Natural killer cell (primary cell): ENCODE data around the gene HDAC11. TPM values are rescaled to one million over a fixed set of nuclear protein-coding genes. Genes with fewer than 3 reads are reported as not detected.

ENCODE experiments used
- ATAC-seq, 3 donors: fragments of 150-1000 bp in 2 of 3; fragments of 200-7000 bp in 1 of 3; cut with Tn5 transposase; 1 replicate in 1 of 3; 2 replicates in 2 of 3; pipeline ENCODE4 v1.10.0; 2021; ENCODE audit warnings: mild to moderate bottlenecking in 2 of 3, moderate library complexity in 2 of 3
- DNase-seq, 2 donors: peaks; one replicate each; pipeline versions ENCODE4 v3.0.0 to v3.0.0-alpha.2; 2013 to 2021; ENCODE audit warnings: mixed read lengths in 1 of 2
- H3K27ac ChIP-seq: one replicate; pipeline ENCODE4 v1.5.1; 2013; ENCODE audit warnings: mild to moderate bottlenecking, low read length
- H3K27me3 ChIP-seq: one replicate; pipeline ENCODE4 v1.6.1; 2013; ENCODE audit warnings: low read length; ENCODE audit not compliant: control insufficient read depth, insufficient read depth
- H3K36me3 ChIP-seq: one replicate; pipeline ENCODE4 v1.6.1; 2013; ENCODE audit warnings: low read length; ENCODE audit not compliant: control insufficient read depth, insufficient read depth
- H3K4me1 ChIP-seq: one replicate; pipeline ENCODE4 v1.6.1; 2013; ENCODE audit warnings: low read length; ENCODE audit not compliant: control insufficient read depth, insufficient read depth
- H3K4me3 ChIP-seq: one replicate; pipeline ENCODE4 v1.5.1; 2013; ENCODE audit warnings: low read length
- H3K9me3 ChIP-seq: one replicate; pipeline ENCODE4 v1.6.1; 2013; ENCODE audit warnings: low read length; ENCODE audit not compliant: control insufficient read depth, insufficient read depth
- H3K27ac Mint-ChIP-seq, 2 donors: one replicate each; pipeline ENCODE4 v1.8.0; 2022; ENCODE audit warnings: mild to moderate bottlenecking in 2 of 2, mixed read lengths in 2 of 2, moderate library complexity in 1 of 2
- H3K27me3 Mint-ChIP-seq, 2 donors: one replicate each; pipeline ENCODE4 v1.8.0; 2022; ENCODE audit warnings: low read depth in 2 of 2, mixed read lengths in 2 of 2
- H3K36me3 Mint-ChIP-seq: one replicate; pipeline ENCODE4 v1.8.0; 2022; ENCODE audit warnings: mixed read lengths
- H3K4me1 Mint-ChIP-seq, 2 donors: one replicate each; pipeline ENCODE4 v1.8.0; 2022; ENCODE audit warnings: mixed read lengths in 2 of 2
- H3K4me3 Mint-ChIP-seq: one replicate; pipeline ENCODE4 v1.8.0; 2022; ENCODE audit warnings: mild to moderate bottlenecking, moderate library complexity, mixed read lengths
- H3K9me3 Mint-ChIP-seq, 2 donors: one replicate each; pipeline ENCODE4 v1.8.0; 2022; ENCODE audit warnings: mixed read lengths in 2 of 2
- WGBS: methylation state at CpG from one replicate; pipeline ENCODE4 v1.1.7; 2013; ENCODE audit warnings: missing lambda C conversion rate; ENCODE audit not compliant: insufficient coverage; 5-methylcytosine and 5-hydroxymethylcytosine counted together
- intact Hi-C: fragments of 100-400 bp; cut with micrococcal nuclease; formaldehyde crosslinking; loops from one replicate; pipeline ENCODE4 v1.14.2; 2022
- total RNA-seq, 4 donors: library from RNA; stranded (reverse); fragments of 120-200 nt in 1 of 4; gene quantifications; one replicate each; pipeline versions ENCODE4 v1.2.3 to v1.2.4, GENCODE V29; 2013 to 2022
- TF ChIP-seq, protein P1 (sequence below): fragments of 200-600 bp; IDR thresholded peaks from one replicate; pipeline ENCODE4 v1.8.0; 2022; ENCODE audit warnings: antibody characterized with exemption

Gene HDAC11
- total RNA-seq, 3 donors from 2014 or later (not counting 1 experiment from before 2014, with no cell fraction given) = 3.4 to 5.3 (median 3.9) TPM

- no peaks in the 10 kb centered on the region for H3K36me3 Mint-ChIP-seq
- peaks cover 32% of the 10 kb centered on the region for H3K4me1 ChIP-seq
Measured at GRCh38 chr3:13480340-13481318, 523 bp downstream of the HDAC11 start.

DNA sequence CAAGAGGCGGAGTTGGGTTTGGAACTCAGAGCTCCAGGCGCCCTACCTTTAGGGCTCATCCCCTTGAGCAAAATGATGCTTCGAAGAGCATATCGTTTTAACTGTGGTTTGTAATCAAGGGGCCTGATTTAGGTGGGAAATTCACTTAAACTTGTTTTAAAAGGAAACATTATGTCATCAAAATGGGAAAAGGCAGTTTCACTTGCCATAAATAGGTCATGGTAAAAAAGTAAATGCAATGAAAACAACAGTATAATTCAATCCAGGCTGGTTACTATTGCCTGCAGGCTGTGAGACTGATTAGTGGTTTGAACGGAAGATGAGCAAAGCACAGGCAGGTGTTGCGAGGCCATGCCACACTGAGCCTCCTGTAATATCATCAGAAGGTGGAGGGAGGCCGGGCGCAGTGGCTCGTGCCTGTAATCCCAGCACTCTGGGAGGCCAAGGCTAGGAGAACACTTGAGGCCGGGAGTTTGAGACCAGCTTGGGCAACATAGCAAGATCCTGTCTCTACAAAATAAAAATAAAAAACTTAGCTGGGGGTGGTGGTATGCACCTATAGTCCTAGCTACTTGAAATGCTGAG, 2.1 kb downstream of the HDAC11 start:
- Mint-ChIP-seq H3K27me3 (no peaks in the 10 kb centered on the region), H3K4me1 (peaks cover 9 to 17% of the 10 kb centered on the region in 2 donors), H3K27ac (peak overlapping the region in 1 of 2 donors; percentile 36), H3K4me3 (no peak overlapping the region), H3K36me3 (no peaks in the 10 kb centered on the region), H3K9me3 (no peaks in the 10 kb centered on the region)
- DNase-seq (no peak), ATAC-seq (no peak)
- no peak overlapping the region for H3K4me3 ChIP-seq
- peaks cover 34% of the 10 kb centered on the region for H3K4me1 ChIP-seq
- no peaks in the 10 kb centered on the region for H3K27me3 ChIP-seq
- H3K36me3 ChIP-seq = no peaks in the 10 kb centered on the region
- H3K27ac ChIP-seq = no peak overlapping the region
- 91% methylated on average over 9 of the region's 10 CpGs for WGBS
- no peaks in the 10 kb centered on the region for H3K9me3 ChIP-seq
- TF ChIP-seq, protein P1, sequence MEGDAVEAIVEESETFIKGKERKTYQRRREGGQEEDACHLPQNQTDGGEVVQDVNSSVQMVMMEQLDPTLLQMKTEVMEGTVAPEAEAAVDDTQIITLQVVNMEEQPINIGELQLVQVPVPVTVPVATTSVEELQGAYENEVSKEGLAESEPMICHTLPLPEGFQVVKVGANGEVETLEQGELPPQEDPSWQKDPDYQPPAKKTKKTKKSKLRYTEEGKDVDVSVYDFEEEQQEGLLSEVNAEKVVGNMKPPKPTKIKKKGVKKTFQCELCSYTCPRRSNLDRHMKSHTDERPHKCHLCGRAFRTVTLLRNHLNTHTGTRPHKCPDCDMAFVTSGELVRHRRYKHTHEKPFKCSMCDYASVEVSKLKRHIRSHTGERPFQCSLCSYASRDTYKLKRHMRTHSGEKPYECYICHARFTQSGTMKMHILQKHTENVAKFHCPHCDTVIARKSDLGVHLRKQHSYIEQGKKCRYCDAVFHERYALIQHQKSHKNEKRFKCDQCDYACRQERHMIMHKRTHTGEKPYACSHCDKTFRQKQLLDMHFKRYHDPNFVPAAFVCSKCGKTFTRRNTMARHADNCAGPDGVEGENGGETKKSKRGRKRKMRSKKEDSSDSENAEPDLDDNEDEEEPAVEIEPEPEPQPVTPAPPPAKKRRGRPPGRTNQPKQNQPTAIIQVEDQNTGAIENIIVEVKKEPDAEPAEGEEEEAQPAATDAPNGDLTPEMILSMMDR = no peak
- intact Hi-C loops = no loop called here

More at GRCh38 chr3:13480340-13481318, 523 bp downstream of the HDAC11 start:
- TF ChIP-seq, protein P1 = no peak
- no peaks in the 10 kb centered on the region for H3K9me3 ChIP-seq
- ATAC-seq = peak; percentile 32 to 58 (median 43)
- intact Hi-C loops = loop anchor here (1.0 kb wide), 1 partner anchor 28 kb away; no protein-coding TSS in a partner anchor
- peak overlapping the region; percentile 88 for H3K4me3 Mint-ChIP-seq
- H3K9me3 Mint-ChIP-seq = no peaks in the 10 kb centered on the region
- no peaks in the 10 kb centered on the region for H3K27me3 ChIP-seq
- H3K27ac Mint-ChIP-seq = peak overlapping the region; percentile 23 to 94
- DNase-seq = peak; percentile 51 to 74
- H3K27ac ChIP-seq = no peak overlapping the region
- WGBS = 24% methylated on average over 70 of the region's 70 CpGs
- no peaks in the 10 kb centered on the region for H3K27me3 Mint-ChIP-seq
- peak overlapping the region; percentile 16 for H3K4me3 ChIP-seq
- peaks cover 9 to 17% of the 10 kb centered on the region in 2 donors for H3K4me1 Mint-ChIP-seq
- no peaks in the 10 kb centered on the region for H3K36me3 ChIP-seq

DNA sequence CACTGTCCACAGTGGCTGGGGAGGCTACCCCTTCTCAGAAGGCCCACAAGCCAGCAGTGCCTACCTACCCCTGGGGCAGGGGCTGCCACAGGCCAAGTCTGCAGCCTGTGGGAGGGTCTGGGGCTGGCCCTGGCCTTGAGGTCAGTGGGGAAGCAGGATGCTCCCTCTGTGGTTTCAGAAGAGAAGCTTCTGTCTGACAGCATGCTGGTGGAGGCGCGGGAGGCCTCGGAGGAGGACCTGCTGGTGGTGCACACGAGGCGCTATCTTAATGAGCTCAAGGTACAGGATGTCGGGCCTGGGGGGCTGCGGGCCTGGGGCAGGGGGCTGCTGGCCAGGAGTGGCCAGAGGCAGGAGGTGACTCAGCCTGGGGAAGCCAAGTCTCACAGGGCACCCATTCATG, 3.2 kb downstream of the HDAC11 start:
- Histone ChIP-seq H3K9me3 (no peaks in the 10 kb centered on the region), H3K27ac (no peak overlapping the region), H3K4me3 (no peak overlapping the region), H3K27me3 (no peaks in the 10 kb centered on the region), H3K36me3 (no peaks in the 10 kb centered on the region), H3K4me1 (peaks cover 34% of the 10 kb centered on the region)
- TF ChIP-seq, protein P1 = no peak
- DNase-seq (no peak), ATAC-seq (no peak)
- 54% methylated on average over 7 of the region's 7 CpGs for WGBS
- Mint-ChIP-seq H3K4me3 (no peak overlapping the region), H3K9me3 (no peaks in the 10 kb centered on the region), H3K27me3 (no peaks in the 10 kb centered on the region), H3K27ac (peak overlapping the region in 1 of 2 donors; percentile 35), H3K4me1 (peaks cover 9 to 17% of the 10 kb centered on the region in 2 donors), H3K36me3 (no peaks in the 10 kb centered on the region)
- intact Hi-C loops = no loop called here
